B cell (primary cell): Measurements from ENCODE around the gene PTGES3.

ENCODE experiments used
- CTCF ChIP-seq: fragments of 200-600 bp; IDR thresholded peaks from one replicate; pipeline ENCODE4 v1.8.0; 2022; ENCODE audit warnings: antibody characterized with exemption, mild to moderate bottlenecking
- EZH2 ChIP-seq: IDR thresholded peaks from 2 replicates; pipeline ENCODE4 v1.6.1; 2012; ENCODE audit warnings: borderline replicate concordance, low read depth, mild to moderate bottlenecking, moderate library complexity, low read length; ENCODE audit not compliant: insufficient read depth, poor library complexity, severe bottlenecking

GRCh38 chr12:56720731-56721151 is 32.7 kb upstream of the PTGES3 start:
- TF ChIP-seq EZH2 (no peak), CTCF (no peak)
